Uterine smooth muscle cell (primary cell): ENCODE measurements around the gene C7orf25. TPM values are rescaled to one million over a fixed set of nuclear protein-coding genes. Genes with fewer than 3 reads are reported as not detected.

ENCODE experiments used
- total RNA-seq: library from RNA; depleted of rRNA; stranded (reverse); fragments of >200 nt; gene quantifications from 2 replicates; pipeline ENCODE4 v1.2.3, GENCODE V29; 2014

The C7orf25 gene
- total RNA-seq: 8.2 and 8.4 TPM in 2 replicates

GRCh38 chr7:42911454-42912447, at the start of gene C7orf25:
Gene C7orf25, minus strand, starts transcription at chr7:42912070. Its CDS starts 1,170 bp downstream, at chr7:42910900.

DNA sequence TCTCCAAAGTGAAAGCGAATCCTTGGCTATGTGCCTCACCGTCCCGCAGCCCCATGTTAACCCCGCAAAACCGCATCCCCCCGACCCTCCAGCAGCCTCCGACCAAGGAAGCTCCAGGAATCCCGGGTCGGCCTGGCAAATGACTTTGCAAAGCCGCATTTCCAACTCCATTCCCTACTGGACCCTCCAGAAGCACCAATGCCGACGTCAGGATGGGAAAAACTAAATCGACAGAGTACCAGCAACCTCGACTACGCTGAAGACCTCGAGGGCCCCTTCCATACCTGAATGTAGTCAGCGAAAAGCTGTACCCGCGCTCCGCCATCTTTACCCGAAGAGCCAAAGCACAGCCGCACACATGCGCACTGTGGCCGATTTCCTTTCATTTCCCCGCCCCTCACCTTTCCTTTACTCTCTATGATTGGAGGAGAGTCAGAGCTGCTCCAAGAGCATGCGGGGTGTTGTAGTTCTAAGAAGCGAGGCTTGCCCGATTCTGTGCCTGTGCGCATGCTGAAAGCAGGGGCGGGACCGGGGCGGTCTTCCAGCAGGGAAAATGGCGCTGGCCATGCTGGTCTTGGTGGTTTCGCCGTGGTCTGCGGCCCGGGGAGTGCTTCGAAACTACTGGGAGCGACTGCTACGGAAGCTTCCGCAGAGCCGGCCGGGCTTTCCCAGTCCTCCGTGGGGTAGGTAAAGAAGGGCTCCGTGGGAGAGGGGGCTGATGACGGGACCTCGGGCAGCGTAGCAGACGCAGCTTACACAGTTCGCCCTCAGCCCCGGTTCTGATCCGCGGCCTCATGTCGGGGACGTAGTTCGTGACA, 20.2 kb upstream of the C7orf25 start, which contains the start of the genes MRPL32 and PSMA2:
TSS of gene MRPL32 (plus strand) at position 543 of the 818 bp plus-strand sequence. CDS start at position 554, 11 bp downstream.
TSS of gene PSMA2 (minus strand) at position 341 of the 818 bp plus-strand sequence. CDS start at position 325, 16 bp downstream.

Other genes starting within 250 kb of the C7orf25 start
- gene PSMA2, start 20.1 kb upstream of the C7orf25 start, total RNA-seq: 83.2 and 152 TPM in 2 replicates
- gene MRPL32, start 20.3 kb upstream of the C7orf25 start, total RNA-seq: 48.9 and 53.5 TPM in 2 replicates
- 0.11 and 0.62 TPM in 2 replicates for gene HECW1, start 200.6 kb upstream of the C7orf25 start, total RNA-seq